ENCODE data around the gene CBR3. TPM values are rescaled to one million over a fixed set of nuclear protein-coding genes. Genes with fewer than 3 reads are reported as not detected.

CBR3 gene
- total RNA-seq, 2 donors from 2014 or later = 19.3 to 27.6 TPM

DNA sequence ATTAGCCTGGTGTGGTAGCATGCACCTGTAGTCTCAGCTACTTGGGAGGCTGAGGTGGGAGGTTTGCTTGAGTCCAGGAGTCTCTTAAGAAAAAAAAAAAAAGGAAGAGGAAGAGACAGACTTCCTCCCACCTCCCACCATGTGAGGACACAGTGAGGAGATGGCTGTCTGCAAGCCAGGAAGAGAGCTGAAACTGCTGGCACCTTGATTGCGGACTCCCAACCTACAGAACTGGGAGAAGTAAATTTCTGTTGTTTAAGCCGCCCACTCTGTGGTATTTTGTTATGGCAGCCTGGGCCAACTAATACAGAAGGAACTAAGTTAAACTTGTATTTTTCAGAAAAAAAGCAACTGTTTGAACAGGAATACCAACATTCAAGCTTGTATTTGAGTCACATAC is 43.5 kb downstream of the CBR3 start:
- Histone ChIP-seq H3K36me3 (no peaks in the 10 kb centered on the region), H3K27me3 (replicated peaks; ENCODE audit: insufficient read depth) (no peaks in the 10 kb centered on the region), H3K4me1 (ENCODE audit: control insufficient read depth in 1 of 2, low read depth in 2 of 2) (no peaks in the 10 kb centered on the region), H3K27ac (no peak overlapping the region), H3K9me3 (no peaks in the 10 kb centered on the region), H3K4me3 (no peak overlapping the region)
- no peak for DNase-seq (ENCODE audit: low spot score)
- TF ChIP-seq, protein P1, sequence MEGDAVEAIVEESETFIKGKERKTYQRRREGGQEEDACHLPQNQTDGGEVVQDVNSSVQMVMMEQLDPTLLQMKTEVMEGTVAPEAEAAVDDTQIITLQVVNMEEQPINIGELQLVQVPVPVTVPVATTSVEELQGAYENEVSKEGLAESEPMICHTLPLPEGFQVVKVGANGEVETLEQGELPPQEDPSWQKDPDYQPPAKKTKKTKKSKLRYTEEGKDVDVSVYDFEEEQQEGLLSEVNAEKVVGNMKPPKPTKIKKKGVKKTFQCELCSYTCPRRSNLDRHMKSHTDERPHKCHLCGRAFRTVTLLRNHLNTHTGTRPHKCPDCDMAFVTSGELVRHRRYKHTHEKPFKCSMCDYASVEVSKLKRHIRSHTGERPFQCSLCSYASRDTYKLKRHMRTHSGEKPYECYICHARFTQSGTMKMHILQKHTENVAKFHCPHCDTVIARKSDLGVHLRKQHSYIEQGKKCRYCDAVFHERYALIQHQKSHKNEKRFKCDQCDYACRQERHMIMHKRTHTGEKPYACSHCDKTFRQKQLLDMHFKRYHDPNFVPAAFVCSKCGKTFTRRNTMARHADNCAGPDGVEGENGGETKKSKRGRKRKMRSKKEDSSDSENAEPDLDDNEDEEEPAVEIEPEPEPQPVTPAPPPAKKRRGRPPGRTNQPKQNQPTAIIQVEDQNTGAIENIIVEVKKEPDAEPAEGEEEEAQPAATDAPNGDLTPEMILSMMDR (IDR thresholded peaks at IDR 0.05) = no peak
- ATAC-seq (ENCODE audit: insufficient number of reproducible peaks, low FRiP score, low read depth) = no peak

- Histone ChIP-seq H3K36me3 (no peaks in the 10 kb centered on the region), H3K27ac (no peak overlapping the region), H3K4me3 (no peak overlapping the region), H3K4me1 (ENCODE audit: control insufficient read depth in 1 of 2, low read depth in 2 of 2) (no peaks in the 10 kb centered on the region), H3K27me3 (replicated peaks; ENCODE audit: insufficient read depth) (no peaks in the 10 kb centered on the region), H3K9me3 (no peaks in the 10 kb centered on the region)
- no peak for ATAC-seq (ENCODE audit: insufficient number of reproducible peaks, low FRiP score, low read depth)
- no peak for DNase-seq (ENCODE audit: low spot score)
- TF ChIP-seq, protein P1 (IDR thresholded peaks at IDR 0.05) = no peak
Measured at GRCh38 chr21:36179145-36179544, 44.3 kb downstream of the CBR3 start.

GRCh38 chr21:36180963-36181362 is 46.1 kb downstream of the CBR3 start:
- Histone ChIP-seq H3K9me3 (no peaks in the 10 kb centered on the region), H3K4me3 (no peak overlapping the region), H3K27me3 (replicated peaks; ENCODE audit: insufficient read depth) (no peaks in the 10 kb centered on the region), H3K4me1 (ENCODE audit: control insufficient read depth in 1 of 2, low read depth in 2 of 2) (no peaks in the 10 kb centered on the region), H3K36me3 (no peaks in the 10 kb centered on the region), H3K27ac (no peak overlapping the region)
- ATAC-seq (ENCODE audit: insufficient number of reproducible peaks, low FRiP score, low read depth) (no peak), DNase-seq (ENCODE audit: low spot score) (no peak)
- TF ChIP-seq, protein P1 (IDR thresholded peaks at IDR 0.05) = no peak

- ATAC-seq (ENCODE audit: insufficient number of reproducible peaks, low FRiP score, low read depth) (no peak), DNase-seq (ENCODE audit: low spot score) (no peak)
- no peak overlapping the region for H3K27ac ChIP-seq
- no peaks in the 10 kb centered on the region for H3K27me3 ChIP-seq (replicated peaks; ENCODE audit: insufficient read depth)
- no peaks in the 10 kb centered on the region for H3K9me3 ChIP-seq
- no peaks in the 10 kb centered on the region for H3K36me3 ChIP-seq
- TF ChIP-seq, protein P1 (IDR thresholded peaks at IDR 0.05) = no peak
- H3K4me1 ChIP-seq (ENCODE audit: control insufficient read depth in 1 of 2, low read depth in 2 of 2) = peaks cover 0 to 2% of the 10 kb centered on the region in 2 donors
- no peak overlapping the region for H3K4me3 ChIP-seq
Measured at GRCh38 chr21:36183144-36183795, 48.4 kb downstream of the CBR3 start.

DNA sequence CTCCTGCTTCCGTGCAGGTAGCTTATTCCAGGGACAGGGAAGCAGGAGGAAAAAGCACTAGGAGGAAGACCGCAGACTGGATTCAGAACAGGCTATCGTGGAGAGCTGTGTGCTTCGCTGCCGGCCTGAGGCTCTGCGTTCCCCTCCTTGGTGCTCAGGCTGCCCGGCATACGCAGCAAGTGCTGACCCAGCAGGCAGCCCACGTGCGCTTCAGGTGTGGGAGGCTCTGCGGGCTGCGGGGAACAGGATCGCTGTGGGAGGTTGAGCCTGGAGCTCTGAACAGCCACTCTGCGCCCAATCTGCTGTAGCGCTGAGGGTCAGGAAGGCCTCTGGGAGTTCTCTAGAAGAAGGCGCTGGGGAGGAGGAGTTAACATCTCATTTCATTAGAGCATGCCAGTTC is 49.7 kb downstream of the CBR3 start:
- ATAC-seq (ENCODE audit: insufficient number of reproducible peaks, low FRiP score, low read depth) (no peak), DNase-seq (ENCODE audit: low spot score) (no peak)
- TF ChIP-seq, protein P1 (IDR thresholded peaks at IDR 0.05) = no peak
- Histone ChIP-seq H3K4me3 (no peak overlapping the region), H3K9me3 (no peaks in the 10 kb centered on the region), H3K36me3 (no peaks in the 10 kb centered on the region), H3K27ac (no peak overlapping the region), H3K4me1 (ENCODE audit: control insufficient read depth in 1 of 2, low read depth in 2 of 2) (peaks cover 5 to 8% of the 10 kb centered on the region in 2 donors), H3K27me3 (replicated peaks; ENCODE audit: insufficient read depth) (no peaks in the 10 kb centered on the region)
